Measurements from ENCODE around the gene CD300E. TPM values are rescaled to one million over a fixed set of nuclear protein-coding genes. Genes with fewer than 3 reads are reported as not detected.

CD300E gene
- total and polyA plus RNA-seq, 2 of the 4 experiments (the other 2 are of a cell fraction), result not detected

- Histone ChIP-seq H3K4me3 (ENCODE audit: insufficient read depth, low read depth, low read length) (no peak overlapping the region), H3K14ac (replicated peaks; ENCODE audit: low read depth, low read length) (no peak overlapping the region), H3K36me3 (ENCODE audit: control insufficient read depth, insufficient read depth, low read length) (no peaks in the 10 kb centered on the region), H2AK5ac (ENCODE audit: low read depth, low read length) (no peak overlapping the region), H3K4me2 (ENCODE audit: low read depth, low read length) (no peak overlapping the region), H3K9me3 (ENCODE audit: control insufficient read depth, insufficient read depth, low read length) (no peaks in the 10 kb centered on the region), H3K27ac (ENCODE audit: insufficient read depth, low read length) (no peak overlapping the region), H2BK5ac (ENCODE audit: low read depth, low read length, poor library complexity, severe bottlenecking) (no peak overlapping the region), H2BK15ac (ENCODE audit: low read depth, low read length) (no peak overlapping the region), H3K9me1 (ENCODE audit: insufficient read depth, low read length) (no peaks in the 10 kb centered on the region), H2AFZ (replicated peaks; ENCODE audit: low read length, poor library complexity) (no peak overlapping the region), H3K27me3 (ENCODE audit: control insufficient read depth, insufficient read depth, low read length) (no peaks in the 10 kb centered on the region), H3K18ac (ENCODE audit: low read depth, low read length) (no peak overlapping the region), H4K91ac (ENCODE audit: insufficient read depth, low read depth, low read length) (no peak overlapping the region), H2BK120ac (ENCODE audit: low read depth, low read length) (no peak overlapping the region), H3K79me1 (ENCODE audit: low read depth in 1 of 2, low read length in 2 of 2) (no peaks in the 10 kb centered on the region), H4K8ac (ENCODE audit: low read depth in 2 of 2, low read length in 2 of 2) (no peak overlapping the region), H3K4me1 (ENCODE audit: control insufficient read depth, insufficient read depth, low read length) (no peaks in the 10 kb centered on the region), H4K5ac (ENCODE audit: low read depth, low read length) (no peak overlapping the region), H3K4ac (ENCODE audit: low read depth, low read length) (no peak overlapping the region), H4K20me1 (ENCODE audit: insufficient read depth, low read length) (no peaks in the 10 kb centered on the region), H2BK20ac (ENCODE audit: low read depth, low read length) (no peak overlapping the region), H3K23ac (ENCODE audit: low read depth, low read length) (no peak overlapping the region), H3K56ac (ENCODE audit: extremely low read depth, insufficient read depth, low read length) (no peak overlapping the region), H3K9ac (ENCODE audit: low read depth, low read length) (no peak overlapping the region), H2AK9ac (replicated peaks; ENCODE audit: low read depth, low read length, poor library complexity) (no peak overlapping the region)
- ChIA-PET POLR2A (ENCODE audit: unreplicated experiment) (no interaction called here), CTCF (interaction anchor here (2.1 kb wide), 1 partner anchor 14 kb away, joined by 15 read pairs; no protein-coding TSS in a partner anchor)
- no TSS peak for BruUV-seq (replicated peaks)
- no peak for DNase-seq
- intact Hi-C loops (cut with micrococcal nuclease) (no loop called here), in situ Hi-C loops (cut with MboI; ENCODE audit: low sequenced_read_pairs) (no loop called here), dilution Hi-C loops (cut with HindIII; ENCODE audit: low sequenced_read_pairs, unreplicated experiment) (no loop called here)
- TF ChIP-seq SMC3 (IDR thresholded peaks at IDR 0.05; ENCODE audit: low read depth, low read length) (no peak), BHLHE40 (IDR thresholded peaks at IDR 0.05; ENCODE audit: low read depth, low read length) (no peak), USF2 (IDR thresholded peaks at IDR 0.05; ENCODE audit: low read depth, low read length) (no peak), MAZ (IDR thresholded peaks at IDR 0.05; ENCODE audit: borderline replicate concordance, low read depth, low read length) (no peak), MAFK (IDR thresholded peaks at IDR 0.05; ENCODE audit: low read depth, low read length) (no peak), RFX5 (IDR thresholded peaks at IDR 0.05; ENCODE audit: low read depth, low read length) (no peak), FOS (IDR thresholded peaks at IDR 0.05; ENCODE audit: low read depth, low read length) (no peak)
- TF ChIP-seq, protein P1, sequence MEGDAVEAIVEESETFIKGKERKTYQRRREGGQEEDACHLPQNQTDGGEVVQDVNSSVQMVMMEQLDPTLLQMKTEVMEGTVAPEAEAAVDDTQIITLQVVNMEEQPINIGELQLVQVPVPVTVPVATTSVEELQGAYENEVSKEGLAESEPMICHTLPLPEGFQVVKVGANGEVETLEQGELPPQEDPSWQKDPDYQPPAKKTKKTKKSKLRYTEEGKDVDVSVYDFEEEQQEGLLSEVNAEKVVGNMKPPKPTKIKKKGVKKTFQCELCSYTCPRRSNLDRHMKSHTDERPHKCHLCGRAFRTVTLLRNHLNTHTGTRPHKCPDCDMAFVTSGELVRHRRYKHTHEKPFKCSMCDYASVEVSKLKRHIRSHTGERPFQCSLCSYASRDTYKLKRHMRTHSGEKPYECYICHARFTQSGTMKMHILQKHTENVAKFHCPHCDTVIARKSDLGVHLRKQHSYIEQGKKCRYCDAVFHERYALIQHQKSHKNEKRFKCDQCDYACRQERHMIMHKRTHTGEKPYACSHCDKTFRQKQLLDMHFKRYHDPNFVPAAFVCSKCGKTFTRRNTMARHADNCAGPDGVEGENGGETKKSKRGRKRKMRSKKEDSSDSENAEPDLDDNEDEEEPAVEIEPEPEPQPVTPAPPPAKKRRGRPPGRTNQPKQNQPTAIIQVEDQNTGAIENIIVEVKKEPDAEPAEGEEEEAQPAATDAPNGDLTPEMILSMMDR (conservative IDR thresholded peaks at IDR 0.05; ENCODE audit: low read depth, low read length), result no peak
- no peak for ATAC-seq (ENCODE audit: low read depth)
Observed at GRCh38 chr17:74643826-74644225, 20.3 kb upstream of the CD300E start.
